Karpas-422 (cell line): ENCODE data around the gene SCML1. TPM values are rescaled to one million over a fixed set of nuclear protein-coding genes. Genes with fewer than 3 reads are reported as not detected.

Experiments
- total RNA-seq: library from RNA; depleted of rRNA; stranded (reverse); fragments of >200 nt; shearing (Covaris generic); gene quantifications from 2 replicates; pipeline ENCODE4 v1.2.3, GENCODE V29; 2014; ENCODE audit warnings: low replicate concordance; rRNA removed

SCML1 gene
- total RNA-seq, 1 experiment from 2014 or later: not detected

Other genes starting within 250 kb of the SCML1 start
- gene RAI2, start 123.8 kb downstream of the SCML1 start, total RNA-seq: not detected in 2 replicates